GM23338 (cell line): ENCODE measurements around the gene SLC13A3.

Source experiments
- EZH2 ChIP-seq: fragments of 200-600 bp; sonication (generic); IDR thresholded peaks from one replicate; pipeline ENCODE4 v1.8.0; 2017; ENCODE audit warnings: antibody characterized with exemption, mild to moderate bottlenecking, low read depth; ENCODE audit not compliant: unreplicated experiment
- STAT1 ChIP-seq: IDR thresholded peaks from one replicate; pipeline ENCODE4 v1.6.1; 2016; ENCODE audit warnings: antibody characterized with exemption; ENCODE audit not compliant: unreplicated experiment
- TF ChIP-seq, protein P1 (sequence below), 2 experiments: fragments of 200-600 bp in 1 of 2; sonication (generic) in 1 of 2; conservative IDR thresholded peaks; 2 replicates each; pipeline versions ENCODE4 v1.5.1 to v1.6.1; 2016 to 2017; ENCODE audit warnings: antibody characterized with exemption in 2 of 2, low read depth in 2 of 2, mild to moderate bottlenecking in 2 of 2, moderate library complexity in 1 of 2

GRCh38 chr20:46689082-46689753 is 38.0 kb upstream of the SLC13A3 start, which contains the start of gene TP53RK:
- TF ChIP-seq STAT1 = no peak
- TF ChIP-seq, protein P1, sequence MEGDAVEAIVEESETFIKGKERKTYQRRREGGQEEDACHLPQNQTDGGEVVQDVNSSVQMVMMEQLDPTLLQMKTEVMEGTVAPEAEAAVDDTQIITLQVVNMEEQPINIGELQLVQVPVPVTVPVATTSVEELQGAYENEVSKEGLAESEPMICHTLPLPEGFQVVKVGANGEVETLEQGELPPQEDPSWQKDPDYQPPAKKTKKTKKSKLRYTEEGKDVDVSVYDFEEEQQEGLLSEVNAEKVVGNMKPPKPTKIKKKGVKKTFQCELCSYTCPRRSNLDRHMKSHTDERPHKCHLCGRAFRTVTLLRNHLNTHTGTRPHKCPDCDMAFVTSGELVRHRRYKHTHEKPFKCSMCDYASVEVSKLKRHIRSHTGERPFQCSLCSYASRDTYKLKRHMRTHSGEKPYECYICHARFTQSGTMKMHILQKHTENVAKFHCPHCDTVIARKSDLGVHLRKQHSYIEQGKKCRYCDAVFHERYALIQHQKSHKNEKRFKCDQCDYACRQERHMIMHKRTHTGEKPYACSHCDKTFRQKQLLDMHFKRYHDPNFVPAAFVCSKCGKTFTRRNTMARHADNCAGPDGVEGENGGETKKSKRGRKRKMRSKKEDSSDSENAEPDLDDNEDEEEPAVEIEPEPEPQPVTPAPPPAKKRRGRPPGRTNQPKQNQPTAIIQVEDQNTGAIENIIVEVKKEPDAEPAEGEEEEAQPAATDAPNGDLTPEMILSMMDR (conservative IDR thresholded peaks at IDR 0.05; ENCODE audit: low read depth in 2 of 2) = no peak
- TF ChIP-seq EZH2 = no peak
